Measurements from ENCODE around the gene YTHDC2. TPM values are rescaled to one million over a fixed set of nuclear protein-coding genes. Genes with fewer than 3 reads are reported as not detected.

Gene YTHDC2
- total and polyA plus RNA-seq, 10 of the 15 experiments (the other 5 are each of a cell fraction or from before 2014, with no cell fraction given), result 3.8 to 25.8 (median 16.4) TPM

- WGBS (ENCODE audit: insufficient coverage, insufficient replicate concordance, low lambda C conversion rate, missing lambda C conversion rate), result 44% methylated on average over 3 of the region's 3 CpGs
- no peak for ATAC-seq
- H3K9me3 ChIP-seq (replicated peaks; ENCODE audit: control insufficient read depth, insufficient read depth, low read length), result peaks cover 7% of the 10 kb centered on the region
- peaks cover 11 to 14% of the 10 kb centered on the region in 2 experiments; a peak in 3 of 4 replicates for H3K27me3 ChIP-seq (replicated peaks in 1 of 2; ENCODE audit: control insufficient read depth in 2 of 2, insufficient read depth in 2 of 2, low read length in 1 of 2)
- no peak for DNase-seq (ENCODE audit: low read depth, low spot score)
- TF ChIP-seq CEBPB (IDR thresholded peaks at IDR 0.05; ENCODE audit: borderline replicate concordance in 1 of 2, low read depth in 2 of 2, low read length in 2 of 2) (no peak), ZNF217 (IDR thresholded peaks at IDR 0.05) (no peak), NR2C2 (IDR thresholded peaks at IDR 0.05; ENCODE audit: borderline replicate concordance, control insufficient read depth, insufficient read length, low read depth) (no peak), CBX5 (IDR thresholded peaks at IDR 0.05; ENCODE audit: low read depth) (no peak), TCF7 (IDR thresholded peaks at IDR 0.05; ENCODE audit: borderline replicate concordance) (no peak), POLR2A (IDR thresholded peaks at IDR 0.05; ENCODE audit: low read depth, low read length) (no peak), PRDM15 (CRISPR knock-in tag; IDR thresholded peaks at IDR 0.05) (no peak), TCF12 (IDR thresholded peaks at IDR 0.05; ENCODE audit: low read depth, low read length) (no peak), CREB1 (IDR thresholded peaks at IDR 0.05; ENCODE audit: low read depth) (no peak), SMC3 (IDR thresholded peaks at IDR 0.05; ENCODE audit: borderline replicate concordance, low read length) (no peak), WRNIP1 (IDR thresholded peaks at IDR 0.05; ENCODE audit: borderline replicate concordance, low read depth, low read length) (no peak), FOXK2 (IDR thresholded peaks at IDR 0.05) (no peak), BCL3 (IDR thresholded peaks at IDR 0.05; ENCODE audit: borderline replicate concordance, insufficient read depth, low read depth, low read length, poor library complexity, severe bottlenecking) (no peak), BHLHE40 (IDR thresholded peaks at IDR 0.05; ENCODE audit: borderline replicate concordance in 1 of 2, low read depth in 2 of 2, low read length in 1 of 2) (no peak), KAT2A (conservative IDR thresholded peaks at IDR 0.05; ENCODE audit: control insufficient read depth, low read depth, low read length) (no peak), NFYB (IDR thresholded peaks at IDR 0.05; ENCODE audit: insufficient read depth, low read depth, low read length) (no peak)
- in situ Hi-C loops (cut with MboI) (no loop called here), intact Hi-C loops (cut with micrococcal nuclease; ENCODE audit: unreplicated experiment) (no loop called here)
- no peaks in the 10 kb centered on the region for H3K79me2 ChIP-seq (ENCODE audit: control insufficient read depth, insufficient read depth, low read length)
- H4K20me1 ChIP-seq (ENCODE audit: control insufficient read depth, insufficient read depth), result no peaks in the 10 kb centered on the region
- H3K9ac ChIP-seq (ENCODE audit: control insufficient read depth, insufficient read depth, low read length), result no peak overlapping the region
- no TSS peak for BruUV-seq (replicated peaks)
- H3K4me2 ChIP-seq (ENCODE audit: control insufficient read depth, insufficient read depth), result no peak overlapping the region
- FAIRE-seq, result no peak
- SMC1A ChIA-PET (ENCODE audit: uncharacterized antibody, unreplicated experiment), result no interaction called here
- POLR2A ChIA-PET, result no interaction called here
- no peaks in the 10 kb centered on the region for H3K36me3 ChIP-seq (ENCODE audit: control insufficient read depth in 2 of 2, insufficient read depth in 2 of 2, low read length in 1 of 2)
- RAD21 ChIA-PET (ENCODE audit: unreplicated experiment), result no interaction called here
- no peak overlapping the region for H2AFZ ChIP-seq (ENCODE audit: control insufficient read depth, low read depth, low read length)
- no peak overlapping the region for H3K27ac ChIP-seq (ENCODE audit: control insufficient read depth, insufficient read depth)
- 0 out of 2 replicates have a peak, but pooled peaks cover 3% of the 10 kb centered on the region for H3K4me1 ChIP-seq (ENCODE audit: control insufficient read depth, insufficient read depth, low read length)
- CTCF ChIA-PET, result no interaction called here
- no peak overlapping the region for H3K4me3 ChIP-seq
These were observed 23.2 kb upstream of the YTHDC2 start for GRCh38 chr5:113490317-113490716.
